Stimulated activated CD4-positive, alpha-beta T cell treated with anti-CD3 and anti-CD28 coated beads, Interleukin-2, amount 100 ng/mL, for 48 hours (primary cell): ENCODE measurements around the gene MLC1.
"Not testable (repeated sequence)": the region's sequence is repeated elsewhere in the genome, so short reads cannot be mapped to it uniquely, and the experiment has no call there.

ENCODE experiments used
- DNase-seq, 2 donors: peaks; one replicate each; pipeline ENCODE4 v3.0.0-alpha.2; 2020

Gene MLC1

GRCh38 chr22:50101870-50102565 lies 16.8 kb upstream of the MLC1 start:
- DNase-seq, result no peak

GRCh38 chr22:50098052-50098451 lies 12.8 kb upstream of the MLC1 start:
- DNase-seq, result no peak

- DNase-seq, result no peak
Measured at GRCh38 chr22:50092342-50092741, 7.1 kb upstream of the MLC1 start.

GRCh38 chr22:50091092-50091768 lies 6.0 kb upstream of the MLC1 start:
- DNase-seq, result no peak

DNA sequence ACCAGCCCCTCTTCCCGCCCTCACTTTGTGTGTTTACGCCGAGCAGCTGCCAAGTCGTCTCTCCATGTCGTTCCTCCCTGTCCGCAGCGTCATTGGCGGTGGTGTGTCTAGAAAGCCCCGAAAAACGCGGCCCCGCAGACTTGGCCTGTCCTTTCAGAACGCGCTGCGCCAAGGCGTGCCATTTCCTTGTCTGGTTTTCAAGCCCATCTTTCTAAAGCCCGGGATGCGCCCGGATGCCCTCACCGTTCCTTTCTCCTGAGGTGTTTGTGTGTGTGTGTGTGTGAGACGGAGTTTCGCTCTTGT lies 5.1 kb upstream of the MLC1 start:
- DNase-seq, result no peak

- no peak for DNase-seq
Measured at GRCh38 chr22:50089682-50090411, 4.6 kb upstream of the MLC1 start, which contains the start of gene MOV10L1. MOV10L1 (plus strand) TSS chr22:50090006; CDS start chr22:50090089, 83 bp downstream.

DNA sequence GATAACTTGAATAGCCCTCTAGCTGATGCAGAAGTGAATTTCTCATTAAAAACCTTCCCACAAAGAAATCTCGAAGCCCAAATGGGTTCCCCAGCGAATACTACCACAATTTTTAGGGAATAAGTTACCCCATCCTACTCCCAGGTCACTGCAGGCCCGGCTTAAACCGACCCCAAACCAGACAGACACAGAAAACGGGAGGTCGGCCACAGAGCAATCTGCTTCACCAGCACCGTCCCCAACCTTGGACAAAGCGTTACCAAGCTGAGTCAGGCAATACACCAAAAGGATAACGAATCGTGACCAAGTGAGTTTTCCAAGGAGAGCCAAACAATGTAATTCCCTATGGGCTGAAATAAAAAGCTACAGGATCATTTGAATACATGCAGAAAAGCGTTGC lies 4.0 kb upstream of the MLC1 start:
- no peak for DNase-seq

DNA sequence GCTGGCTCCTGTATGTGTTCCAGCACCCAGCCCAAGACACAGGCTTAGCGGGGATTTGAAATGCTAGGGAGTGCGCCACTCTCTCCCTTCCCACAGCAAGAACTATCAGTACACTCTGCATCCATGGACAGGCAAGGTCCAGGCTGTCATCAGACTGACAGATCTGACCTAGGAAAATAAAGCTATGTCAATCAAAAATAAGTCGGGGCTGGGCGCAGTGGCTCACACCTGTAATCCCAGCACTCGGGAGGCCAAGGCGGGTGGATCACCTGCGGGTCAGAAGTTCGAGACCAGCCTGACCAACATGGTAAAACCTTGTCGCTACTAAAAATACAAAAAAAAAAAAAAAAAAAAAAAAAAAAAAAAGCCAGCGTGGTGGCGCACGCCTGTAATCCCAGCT lies 2.9 kb upstream of the MLC1 start:
- DNase-seq, result no peak

- DNase-seq, result no peak
Measured at GRCh38 chr22:50087646-50088045, 2.4 kb upstream of the MLC1 start.

DNA sequence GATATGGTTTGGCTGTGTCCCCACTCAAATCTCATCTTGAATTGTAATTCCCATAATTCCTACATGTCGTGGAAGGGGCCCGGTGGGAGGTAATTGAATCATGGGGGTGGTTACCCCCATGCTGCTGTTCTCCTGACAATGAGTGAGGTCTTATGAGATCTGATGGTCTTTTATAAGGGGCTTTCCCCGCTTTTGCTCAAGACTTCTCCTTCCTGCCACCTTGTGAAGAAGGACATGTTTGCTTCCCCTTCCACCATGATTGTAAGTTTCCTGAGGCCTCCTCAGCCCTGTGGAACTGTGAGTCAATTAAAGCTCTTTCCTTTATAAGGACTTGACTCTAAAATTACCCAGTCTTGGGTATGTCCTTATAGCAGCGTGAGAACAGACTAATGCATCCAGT lies 1.7 kb upstream of the MLC1 start:
- DNase-seq, result not testable (repeated sequence)

- DNase-seq, result no peak
Measured at GRCh38 chr22:50086526-50086925, 1.3 kb upstream of the MLC1 start.

- no peak for DNase-seq
Measured at GRCh38 chr22:50084614-50085021, 608 bp downstream of the MLC1 start.

- no peak for DNase-seq
Measured at GRCh38 chr22:50084080-50084477, 1.1 kb downstream of the MLC1 start.

DNA sequence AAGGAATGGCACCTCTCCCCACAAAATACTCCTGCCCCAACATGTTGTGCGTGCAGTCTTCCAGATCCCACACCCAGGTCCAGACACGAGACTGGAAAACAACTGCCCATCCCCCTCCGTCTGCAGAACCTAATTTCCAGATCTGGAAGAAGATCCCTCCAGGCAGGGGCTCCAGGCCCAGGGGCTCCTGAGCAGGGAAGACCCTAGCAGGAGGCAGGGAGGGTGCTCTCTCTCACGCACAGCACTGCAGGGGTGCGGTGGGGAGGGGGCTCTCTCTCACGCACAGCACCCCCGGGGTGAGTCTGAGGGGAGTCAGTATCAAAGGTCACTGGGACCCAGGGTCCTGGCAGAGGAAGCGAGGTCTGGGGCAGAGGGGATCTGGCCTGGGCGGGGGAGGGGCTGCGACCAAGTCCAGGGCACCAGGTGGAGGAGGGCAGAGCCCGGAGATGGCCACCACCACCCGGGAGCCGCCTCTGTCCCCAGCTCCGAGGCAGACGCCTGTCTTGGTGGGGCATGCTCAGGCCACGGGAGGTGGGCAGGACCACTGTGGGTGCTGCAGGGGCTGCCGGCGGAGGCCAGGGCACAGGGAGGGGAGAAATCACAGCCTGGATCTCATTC lies 1.7 kb downstream of the MLC1 start:
- DNase-seq, result no peak

- DNase-seq, result no peak
Measured at GRCh38 chr22:50082961-50083461, 2.2 kb downstream of the MLC1 start.

- DNase-seq, result no peak
Measured at GRCh38 chr22:50082197-50082715, 3.0 kb downstream of the MLC1 start.

DNA sequence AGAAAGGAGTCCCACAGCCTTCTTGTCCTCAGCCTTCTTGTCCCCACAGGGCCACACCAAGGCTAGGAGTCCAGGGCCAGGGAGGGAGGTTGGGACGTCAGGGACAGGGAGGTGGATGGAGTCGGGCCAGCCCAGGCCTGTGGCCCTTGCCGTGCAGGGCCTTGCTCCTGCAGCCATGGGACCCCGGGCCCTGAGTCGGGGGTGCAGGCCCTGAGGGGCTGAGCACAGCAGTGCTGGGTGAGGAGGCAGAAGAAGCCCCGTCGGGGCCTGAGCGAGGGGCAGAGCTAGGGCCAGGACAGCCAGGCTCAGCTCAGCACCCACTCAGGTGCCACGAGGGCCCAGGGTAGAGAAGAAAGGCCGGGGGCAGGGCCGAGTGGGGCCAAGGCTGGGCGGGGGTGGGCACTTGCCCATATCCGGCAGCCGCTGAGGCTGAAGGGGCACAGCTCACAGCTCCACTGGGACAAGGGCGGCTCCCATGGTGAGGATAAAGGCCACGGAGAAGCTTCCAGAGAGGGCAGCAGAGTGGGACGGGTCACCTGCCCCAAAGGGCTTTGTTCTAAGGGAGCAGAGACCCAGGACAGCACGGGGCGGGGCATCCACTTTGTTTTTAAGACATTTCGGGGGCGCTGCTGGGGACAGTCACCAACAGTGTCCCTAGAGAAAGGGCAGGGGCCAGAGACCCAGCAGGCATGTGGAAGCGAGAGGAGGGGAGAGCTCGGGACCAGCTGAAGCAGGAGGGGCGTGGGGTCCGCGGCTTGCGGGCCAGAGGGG lies 3.6 kb downstream of the MLC1 start:
- DNase-seq, result no peak

DNA sequence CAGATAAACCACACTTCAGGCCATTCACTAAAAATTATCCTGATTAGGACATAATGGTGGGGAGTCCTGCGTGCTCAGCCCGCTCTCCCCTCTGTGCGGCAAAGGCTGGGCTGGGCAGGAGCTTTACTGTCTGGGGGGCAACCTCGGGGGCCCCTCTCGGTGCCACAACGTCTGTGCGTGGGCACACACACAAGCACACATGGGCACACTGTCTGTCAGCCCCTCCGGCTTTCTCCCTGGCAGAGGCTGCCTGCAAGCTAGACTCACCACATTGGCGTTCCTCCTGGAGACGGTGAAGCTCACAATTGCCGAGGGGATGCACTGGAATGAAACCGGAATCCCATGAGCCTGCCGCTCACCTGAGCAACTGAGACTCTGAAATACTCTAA lies 5.2 kb downstream of the MLC1 start:
- no peak for DNase-seq

DNA sequence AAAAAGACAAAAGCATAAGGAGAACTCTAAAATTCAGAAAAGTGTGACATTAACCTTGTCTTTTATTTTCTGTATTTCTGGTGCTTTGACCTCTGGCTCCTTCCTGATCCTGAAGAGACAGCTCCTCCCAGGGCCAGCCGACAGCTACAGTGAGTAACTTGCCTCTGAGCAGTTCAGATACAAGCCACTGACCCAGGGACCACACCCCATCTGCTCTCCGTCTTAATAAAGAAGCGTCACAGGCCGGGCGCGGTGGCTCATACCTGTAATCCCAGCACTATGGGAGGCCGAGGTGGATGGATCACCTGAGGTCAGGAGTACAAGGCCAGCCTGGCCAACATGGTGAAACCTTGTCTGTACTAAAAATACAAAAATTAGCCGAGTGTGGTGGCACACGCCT lies 6.5 kb downstream of the MLC1 start:
- DNase-seq, result no peak

- DNase-seq, result no peak
Measured at GRCh38 chr22:50078246-50078645, 7.0 kb downstream of the MLC1 start.

GRCh38 chr22:50076646-50077535 lies 8.3 kb downstream of the MLC1 start:
- no peak for DNase-seq
